ENCODE data around the gene ZFAND2A. TPM values are rescaled to one million over a fixed set of nuclear protein-coding genes. Genes with fewer than 3 reads are reported as not detected.
"Not testable (repeated sequence)": the region's sequence is repeated elsewhere in the genome, so short reads cannot be mapped to it uniquely, and the experiment has no call there.

Gene ZFAND2A
- 10 to 100 TPM; 10.2 to 16.2 TPM for total RNA-seq

GRCh38 chr7:1159891-1160669, at the start of gene ZFAND2A:
TSS of gene ZFAND2A (minus strand) at chr7:1160196. CDS start at chr7:1158212, 1,984 bp downstream.
- TF ChIP-seq, protein P1, sequence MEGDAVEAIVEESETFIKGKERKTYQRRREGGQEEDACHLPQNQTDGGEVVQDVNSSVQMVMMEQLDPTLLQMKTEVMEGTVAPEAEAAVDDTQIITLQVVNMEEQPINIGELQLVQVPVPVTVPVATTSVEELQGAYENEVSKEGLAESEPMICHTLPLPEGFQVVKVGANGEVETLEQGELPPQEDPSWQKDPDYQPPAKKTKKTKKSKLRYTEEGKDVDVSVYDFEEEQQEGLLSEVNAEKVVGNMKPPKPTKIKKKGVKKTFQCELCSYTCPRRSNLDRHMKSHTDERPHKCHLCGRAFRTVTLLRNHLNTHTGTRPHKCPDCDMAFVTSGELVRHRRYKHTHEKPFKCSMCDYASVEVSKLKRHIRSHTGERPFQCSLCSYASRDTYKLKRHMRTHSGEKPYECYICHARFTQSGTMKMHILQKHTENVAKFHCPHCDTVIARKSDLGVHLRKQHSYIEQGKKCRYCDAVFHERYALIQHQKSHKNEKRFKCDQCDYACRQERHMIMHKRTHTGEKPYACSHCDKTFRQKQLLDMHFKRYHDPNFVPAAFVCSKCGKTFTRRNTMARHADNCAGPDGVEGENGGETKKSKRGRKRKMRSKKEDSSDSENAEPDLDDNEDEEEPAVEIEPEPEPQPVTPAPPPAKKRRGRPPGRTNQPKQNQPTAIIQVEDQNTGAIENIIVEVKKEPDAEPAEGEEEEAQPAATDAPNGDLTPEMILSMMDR (IDR thresholded peaks at IDR 0.05) = no peak
- H3K4me1 ChIP-seq = peaks cover 0 to 22% of the 10 kb centered on the region in 2 donors
- peaks cover 24% of the 10 kb centered on the region for H3K36me3 ChIP-seq
- peak within 1 kb of the TSS; percentile 86 to 98 for H3K4me3 ChIP-seq
- peak; percentile 99 for DNase-seq (ENCODE audit: low spot score)
- no peaks in the 10 kb centered on the region for H3K27me3 ChIP-seq
- H3K27ac ChIP-seq = peak within 1 kb of the TSS; percentile 96 to 97
- H3K9me3 ChIP-seq = no peaks in the 10 kb centered on the region

DNA sequence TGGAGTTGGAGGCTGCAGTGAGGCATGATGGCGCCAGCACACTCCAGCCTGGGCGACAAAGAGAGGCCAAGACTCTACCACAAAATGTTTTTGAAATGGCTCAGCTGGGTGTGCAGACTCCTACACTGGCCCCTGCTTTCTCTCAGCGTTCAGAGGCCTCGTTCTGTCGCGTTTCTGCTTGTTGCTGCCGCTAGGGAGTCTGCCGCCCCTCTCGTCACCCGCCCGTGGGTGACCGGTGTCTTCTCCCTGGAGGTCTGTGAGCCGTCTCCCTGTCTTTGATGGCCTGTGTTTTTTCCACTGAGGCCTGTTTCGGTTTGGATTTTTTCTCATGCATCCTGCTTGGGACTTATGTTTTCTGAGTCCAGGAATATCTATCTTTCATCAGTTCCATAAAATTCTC, 49.1 kb upstream of the ZFAND2A start:
- TF ChIP-seq, protein P1 (IDR thresholded peaks at IDR 0.05) = no peak
- Histone ChIP-seq H3K27ac (no peak overlapping the region), H3K4me3 (no peak overlapping the region), H3K4me1 (peaks cover 0 to 12% of the 10 kb centered on the region in 2 donors), H3K36me3 (no peaks in the 10 kb centered on the region), H3K9me3 (no peaks in the 10 kb centered on the region), H3K27me3 (peaks cover 0 to 4% of the 10 kb centered on the region in 2 donors)
- DNase-seq (ENCODE audit: low spot score) = no peak

- not testable (repeated sequence) for DNase-seq (ENCODE audit: low spot score); H3K4me3 ChIP-seq; H3K27ac ChIP-seq; H3K36me3 ChIP-seq; H3K27me3 ChIP-seq; H3K9me3 ChIP-seq; H3K4me1 ChIP-seq
Observed at GRCh38 chr7:1205742-1206141, 45.7 kb upstream of the ZFAND2A start.

- H3K9me3 ChIP-seq = no peaks in the 10 kb centered on the region
- no peak for DNase-seq (ENCODE audit: low spot score)
- TF ChIP-seq, protein P1 (IDR thresholded peaks at IDR 0.05) = no peak
- no peaks in the 10 kb centered on the region for H3K4me1 ChIP-seq
- H3K4me3 ChIP-seq = no peak overlapping the region
- H3K27me3 ChIP-seq = no peaks in the 10 kb centered on the region
- H3K27ac ChIP-seq = no peak overlapping the region
- H3K36me3 ChIP-seq = no peaks in the 10 kb centered on the region
Observed at GRCh38 chr7:1204460-1205140, 44.6 kb upstream of the ZFAND2A start.

DNA sequence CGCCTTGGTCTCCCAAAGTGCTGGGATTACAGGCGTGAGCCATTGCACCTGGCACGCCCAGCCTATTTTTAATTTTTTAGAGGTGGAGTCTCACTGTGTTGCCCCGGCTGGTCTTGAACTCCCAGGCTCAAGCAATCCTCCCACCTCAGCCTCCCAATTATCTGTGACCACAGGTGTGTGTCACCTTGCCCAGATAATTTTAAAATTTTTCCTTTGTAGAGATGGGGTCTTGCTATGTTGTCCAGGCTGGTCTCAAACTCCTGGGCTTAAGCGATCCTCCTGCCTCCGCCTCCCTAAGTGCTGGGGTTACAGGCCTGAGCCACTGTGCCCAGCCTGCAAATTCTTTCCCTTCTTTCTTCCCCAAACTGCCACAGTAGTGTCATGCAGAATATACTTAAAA, 42.9 kb upstream of the ZFAND2A start:
- not testable (repeated sequence) for H3K27me3 ChIP-seq; H3K27ac ChIP-seq; H3K4me3 ChIP-seq; H3K4me1 ChIP-seq; DNase-seq (ENCODE audit: low spot score); H3K9me3 ChIP-seq; H3K36me3 ChIP-seq

DNA sequence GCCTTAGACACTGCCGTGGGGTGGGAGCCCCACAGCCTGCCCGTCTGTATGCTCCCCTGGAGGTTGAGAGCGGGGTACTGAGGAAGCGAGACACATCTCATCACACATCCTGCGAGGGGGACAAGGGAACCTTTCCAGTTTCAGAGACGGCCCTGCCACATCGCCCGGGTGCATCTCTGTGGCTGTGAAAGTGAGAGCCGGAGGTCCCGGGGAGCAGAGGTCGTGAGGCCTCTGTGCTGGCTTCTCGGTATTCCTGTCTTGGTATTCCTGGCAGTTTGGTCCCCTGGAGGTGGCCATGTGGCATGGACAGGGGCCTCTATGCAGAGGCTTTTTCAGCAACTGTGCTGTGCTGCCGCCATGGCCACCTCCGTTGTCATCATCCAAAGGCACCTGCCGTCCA, 41.9 kb upstream of the ZFAND2A start:
- Histone ChIP-seq H3K4me1 (no peaks in the 10 kb centered on the region), H3K9me3 (no peaks in the 10 kb centered on the region), H3K36me3 (no peaks in the 10 kb centered on the region), H3K4me3 (no peak overlapping the region), H3K27me3 (no peaks in the 10 kb centered on the region), H3K27ac (no peak overlapping the region)
- no peak for DNase-seq (ENCODE audit: low spot score)
- TF ChIP-seq, protein P1 (IDR thresholded peaks at IDR 0.05) = no peak
